GM11168 (cell line): ENCODE results near the gene MPPED1.

Experiments used
- in situ Hi-C: fragments of 300-500 bp; cut with MboI; formaldehyde crosslinking; loops from one replicate; pipeline ENCODE4 v1.12.0; 2022; ENCODE audit warnings: low sequenced_read_pairs; ENCODE audit not compliant: unreplicated experiment

Gene MPPED1

GRCh38 chr22:43408009-43408408 is 3.8 kb upstream of the MPPED1 start:
- in situ Hi-C loops: no loop called here

DNA sequence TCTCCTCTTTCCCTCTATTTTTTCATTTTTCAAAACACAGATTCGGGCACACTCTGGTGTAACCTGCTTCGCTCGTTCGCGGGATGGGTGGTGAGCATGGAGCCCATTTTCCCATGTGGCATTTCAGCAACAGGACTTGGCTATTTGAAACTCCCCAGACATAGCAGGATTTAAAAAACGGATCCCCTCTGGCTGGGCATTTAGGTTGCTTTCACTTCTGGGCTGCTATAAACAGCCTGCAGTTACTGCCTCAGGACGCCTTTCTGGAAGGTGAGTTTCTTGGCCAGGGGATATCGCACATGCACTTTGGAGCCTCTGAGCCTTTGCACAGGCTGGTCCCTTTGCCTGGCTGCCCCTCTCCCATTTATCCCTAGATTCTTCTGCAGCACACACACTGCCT is 2.8 kb upstream of the MPPED1 start:
- in situ Hi-C loops: no loop called here

DNA sequence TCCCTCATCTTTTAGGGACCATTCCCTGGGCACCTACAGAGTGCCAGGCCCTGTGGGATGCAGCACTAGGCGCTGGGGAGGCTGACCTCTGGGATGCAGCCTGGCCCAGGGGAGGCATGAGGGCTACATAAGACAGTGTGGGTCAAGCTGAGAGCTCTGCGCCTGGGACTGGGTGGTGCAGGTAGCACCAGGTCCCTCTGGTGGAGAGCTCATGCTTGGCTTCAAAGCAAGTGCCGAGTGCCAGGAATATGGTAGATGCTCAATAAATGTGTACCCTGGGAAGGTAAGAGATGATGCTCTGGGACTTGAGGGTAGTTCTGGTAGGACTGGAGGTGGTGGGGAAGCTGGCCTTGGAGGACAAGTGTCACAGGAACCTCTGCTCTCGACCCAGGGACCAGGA is 2.0 kb upstream of the MPPED1 start:
- in situ Hi-C loops: no loop called here

DNA sequence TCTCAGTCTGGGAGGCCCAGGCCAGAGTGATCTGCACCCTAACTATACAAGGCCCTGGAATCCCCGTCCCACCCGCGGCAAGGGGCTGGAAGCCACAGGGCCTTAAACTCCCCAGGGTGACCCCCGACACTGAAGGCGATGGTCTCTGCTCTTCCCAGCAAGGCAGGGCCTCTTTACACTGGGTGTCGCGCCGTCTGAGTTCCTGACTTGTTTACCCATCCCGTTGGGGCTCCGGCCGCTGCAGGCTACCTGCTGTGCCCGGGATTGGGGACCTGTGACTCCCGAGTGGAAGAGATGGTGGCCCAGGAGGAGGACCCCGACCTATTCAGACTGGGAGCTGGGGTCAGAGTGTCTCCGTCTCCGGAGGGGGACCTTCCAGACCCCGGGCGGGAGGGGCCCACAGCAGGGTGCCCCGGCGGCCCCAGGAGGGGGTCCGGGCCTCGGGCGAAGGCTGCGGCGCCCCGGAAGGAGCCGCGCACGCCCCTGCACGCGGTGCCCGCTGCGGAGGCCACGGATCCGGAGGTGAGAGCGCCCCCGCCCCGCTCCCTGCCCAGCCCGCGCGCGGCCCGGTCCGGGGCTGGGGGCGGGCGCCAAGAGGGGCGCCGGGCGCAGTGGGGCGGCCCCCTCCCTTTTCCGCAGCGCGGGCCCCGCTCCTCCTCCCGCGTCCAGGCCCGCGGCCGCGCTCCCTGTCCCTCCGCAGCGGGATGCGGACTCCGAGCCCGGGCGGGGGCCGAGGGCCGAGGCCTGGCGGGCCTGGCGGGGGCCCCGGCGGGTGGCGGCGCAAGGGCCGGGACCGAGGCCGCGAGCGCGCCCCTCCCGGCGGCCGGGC is 560 bp upstream of the MPPED1 start:
- in situ Hi-C loops: no loop called here

DNA sequence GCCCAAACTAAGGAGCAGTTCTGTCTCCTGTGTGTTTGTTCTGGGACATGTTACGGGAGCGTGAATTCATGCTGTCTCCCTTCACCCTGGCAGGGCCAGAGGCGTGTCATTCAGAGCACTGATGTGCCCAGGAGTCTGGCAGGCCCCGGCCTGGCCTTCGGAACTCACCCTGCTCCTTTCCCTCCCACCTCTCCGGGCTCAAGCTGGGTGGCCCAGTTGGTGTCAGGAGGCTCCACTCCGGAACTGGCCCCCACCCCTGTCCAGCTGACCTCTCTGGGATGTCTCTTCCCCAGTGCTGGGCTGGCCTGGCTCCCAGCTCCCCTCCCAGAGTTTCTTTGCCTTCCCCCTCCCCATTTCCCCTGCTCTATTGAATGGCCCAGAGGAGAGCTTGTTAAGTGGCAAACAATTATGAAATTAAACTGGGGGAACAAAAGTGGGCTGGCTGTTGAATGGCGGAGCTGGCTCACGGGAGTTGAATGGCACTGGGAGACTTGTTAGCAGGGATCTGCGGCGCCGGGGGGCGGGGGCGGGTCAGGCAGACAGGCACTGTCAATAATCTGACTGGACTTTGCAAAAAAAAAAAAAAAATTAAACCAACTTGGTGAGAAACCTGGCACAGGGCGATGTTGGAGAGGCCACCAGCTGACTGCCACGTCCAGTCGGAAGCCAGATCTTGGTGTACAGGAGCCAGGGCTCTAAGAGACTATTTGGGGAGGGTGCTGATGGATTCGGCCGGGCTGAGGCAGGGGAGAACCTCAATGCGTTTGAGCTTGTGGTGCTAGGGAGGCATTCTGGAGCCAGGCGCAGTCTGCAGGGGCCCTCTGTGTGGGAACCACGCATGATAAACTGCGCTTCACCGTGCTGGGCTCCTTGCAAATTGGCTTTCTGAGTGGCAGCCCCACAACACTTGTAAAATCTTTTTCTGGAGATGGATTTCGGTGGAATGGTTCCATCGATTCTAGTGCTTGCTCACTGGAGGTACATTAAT is 1.3 kb downstream of the MPPED1 start:
- in situ Hi-C loops: no loop called here

DNA sequence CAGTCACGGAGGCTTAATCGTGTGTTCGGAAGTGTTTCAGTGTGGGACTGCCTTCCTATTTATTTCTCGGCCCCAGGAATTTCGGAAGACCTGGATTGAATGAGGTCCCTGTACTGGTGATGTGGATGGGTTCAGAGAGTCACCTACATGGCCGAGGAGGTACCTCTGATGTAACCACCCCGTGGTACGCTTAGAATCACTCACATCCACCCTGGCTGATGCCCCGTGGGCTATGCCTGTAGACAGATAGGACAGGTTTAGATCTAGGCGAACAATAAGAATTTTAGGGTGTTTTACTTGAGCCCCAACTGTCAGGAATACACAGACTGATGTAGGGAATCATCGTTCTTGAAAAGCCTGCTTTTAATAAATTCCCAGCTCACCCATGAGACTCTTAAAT is 2.0 kb downstream of the MPPED1 start:
- in situ Hi-C loops: no loop called here

GRCh38 chr22:43415681-43416080 is 3.9 kb downstream of the MPPED1 start:
- in situ Hi-C loops: no loop called here

DNA sequence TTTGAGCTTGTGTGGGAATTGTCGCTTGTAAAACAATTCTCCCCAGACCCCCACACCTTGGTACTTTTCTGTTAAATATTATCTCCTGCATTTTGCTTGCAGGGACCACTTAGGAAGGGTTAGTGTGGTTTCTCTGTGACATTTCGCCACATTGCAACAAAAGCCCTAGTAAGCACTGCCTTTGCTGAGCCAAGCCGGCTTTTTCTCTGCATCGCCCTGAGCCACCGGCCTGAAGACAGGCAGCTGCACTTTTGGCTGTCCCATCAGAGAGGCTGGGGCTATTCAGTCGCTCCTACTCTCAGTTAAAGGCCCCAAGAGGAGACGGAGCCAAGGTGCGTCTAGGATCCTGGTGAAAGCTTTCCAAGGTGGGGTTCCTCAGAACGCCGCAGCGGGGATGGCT is 5.7 kb downstream of the MPPED1 start:
- in situ Hi-C loops: no loop called here

DNA sequence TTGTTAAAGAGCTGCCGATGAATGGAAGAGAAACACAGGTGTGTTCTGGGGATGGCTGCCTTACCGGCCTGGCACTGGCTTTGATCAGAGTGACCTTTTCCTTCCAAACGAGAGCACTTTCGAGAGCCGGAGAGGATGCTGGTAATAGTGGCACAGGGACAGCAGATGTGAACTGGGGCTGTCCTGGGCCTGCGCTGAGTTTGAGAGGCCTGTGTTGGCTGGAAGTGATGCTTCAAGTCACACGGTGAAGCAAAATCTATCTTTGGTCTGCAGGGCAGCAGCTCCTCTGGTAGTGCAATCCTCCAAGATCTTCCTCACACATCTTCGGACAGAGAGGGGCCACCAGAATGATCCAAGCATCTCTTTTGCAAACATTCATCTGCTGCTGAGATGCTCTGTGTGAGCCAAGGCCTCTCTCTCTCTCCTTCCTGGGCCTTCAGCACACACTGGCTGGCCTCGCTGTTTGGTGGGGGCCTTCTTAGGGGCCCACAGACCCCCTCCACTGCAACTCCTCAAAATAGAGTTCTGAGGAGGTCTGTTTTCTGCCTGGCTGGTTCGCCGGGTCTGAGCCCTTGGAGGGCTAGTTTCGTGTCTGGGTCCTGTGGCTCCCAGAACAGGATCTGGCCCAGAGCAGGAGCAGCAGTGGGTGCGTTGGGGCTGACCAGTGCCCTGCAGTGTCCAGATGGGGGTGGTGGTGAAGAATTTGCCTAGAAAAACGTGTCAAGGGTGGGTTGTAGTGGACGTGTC is 6.4 kb downstream of the MPPED1 start:
- in situ Hi-C loops: no loop called here

- in situ Hi-C loops: no loop called here
These were observed 7.7 kb downstream of the MPPED1 start for GRCh38 chr22:43419371-43420080.

DNA sequence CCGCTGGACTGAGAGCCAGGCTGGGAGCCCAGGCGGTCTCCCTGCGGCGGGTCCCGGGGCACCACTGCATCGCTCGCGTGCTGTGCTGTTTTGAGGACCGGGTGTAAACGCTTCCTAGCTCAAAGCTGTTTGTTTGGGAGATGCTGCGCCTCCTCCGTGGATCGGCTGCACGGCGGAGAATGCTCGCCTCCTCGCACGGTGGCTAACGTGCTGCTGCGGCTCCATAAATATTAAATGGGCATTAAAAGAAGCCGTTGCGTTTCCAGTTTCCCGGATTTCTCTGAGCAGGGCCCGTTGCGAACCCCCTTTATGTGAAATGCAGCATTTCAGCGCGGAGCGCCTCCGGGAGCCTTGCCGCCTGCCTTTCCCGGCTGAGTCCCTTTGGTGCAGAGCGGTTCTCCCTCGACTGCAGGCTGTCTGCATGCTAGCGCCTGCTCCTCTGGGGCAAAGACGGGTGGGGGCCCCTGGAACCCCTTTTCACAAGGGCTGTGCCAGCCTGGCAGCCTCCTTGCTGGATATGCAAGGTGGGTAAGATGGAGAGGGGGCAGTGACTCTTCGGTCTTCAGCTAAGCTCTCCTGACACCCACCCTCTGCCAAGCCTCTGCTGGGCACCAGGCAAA is 9.3 kb downstream of the MPPED1 start:
- in situ Hi-C loops: no loop called here

DNA sequence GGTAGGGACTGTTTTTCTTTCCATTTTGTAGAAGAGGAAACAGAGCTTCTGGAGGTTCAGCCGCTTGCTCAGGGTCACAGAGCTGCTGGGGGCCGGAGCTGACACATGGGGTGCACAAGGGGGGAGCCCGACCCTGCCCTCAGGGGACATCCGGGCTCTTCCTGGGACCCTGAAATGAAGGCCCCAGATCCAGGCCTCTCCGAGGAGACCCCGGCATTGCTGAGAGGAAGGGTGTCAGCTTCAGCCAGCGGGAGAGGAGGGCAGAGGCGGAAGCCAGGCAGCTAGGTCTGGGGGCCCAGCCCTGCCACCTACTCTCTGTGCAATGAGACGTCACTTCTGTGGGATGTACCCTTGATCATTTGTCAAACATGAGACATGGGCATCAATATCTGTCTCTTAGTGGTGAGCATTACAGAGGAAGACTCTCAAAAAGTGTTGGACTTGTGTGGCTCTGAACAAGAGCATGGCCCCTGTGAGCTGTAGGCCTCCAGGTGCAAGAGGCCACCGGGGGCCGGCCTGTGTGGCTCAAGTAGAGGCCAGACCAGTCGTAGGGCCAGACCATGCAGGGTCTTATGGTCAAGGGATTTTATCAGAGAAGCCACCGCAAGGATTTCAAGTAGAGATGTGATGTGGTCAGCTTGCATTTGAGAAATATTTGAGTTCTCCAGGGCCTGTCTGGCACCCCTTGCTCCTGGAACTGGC is 10.3 kb downstream of the MPPED1 start:
- in situ Hi-C loops: no loop called here

DNA sequence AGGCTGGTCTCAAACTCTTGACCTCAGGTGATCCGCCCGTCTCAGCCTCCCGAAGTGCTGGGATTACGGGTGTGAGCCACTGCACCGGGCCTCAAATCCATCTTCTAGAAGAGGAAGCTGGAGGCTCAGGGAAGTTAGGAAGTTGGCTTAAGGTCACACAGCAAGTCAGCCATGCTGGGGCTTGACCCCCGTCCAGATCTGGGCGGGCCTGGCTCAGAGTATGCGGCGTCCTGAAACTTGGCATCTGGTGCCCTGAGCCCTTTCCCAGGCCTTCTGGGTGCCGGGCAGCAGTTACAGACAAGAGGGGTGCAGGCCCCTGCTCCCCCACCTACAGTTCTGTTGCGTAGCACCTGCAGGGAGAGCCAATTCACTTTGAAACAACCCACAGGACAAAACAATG is 11.2 kb downstream of the MPPED1 start:
- in situ Hi-C loops: no loop called here

- in situ Hi-C loops: no loop called here
These were observed 12.4 kb downstream of the MPPED1 start for GRCh38 chr22:43424201-43424600.

GRCh38 chr22:43424666-43425630 is 13.1 kb downstream of the MPPED1 start:
- in situ Hi-C loops: no loop called here

- in situ Hi-C loops: no loop called here
These were observed 14.4 kb downstream of the MPPED1 start for GRCh38 chr22:43425976-43426785.

GRCh38 chr22:43426816-43427215 is 15.0 kb downstream of the MPPED1 start:
- in situ Hi-C loops: no loop called here
